ENCODE data around the gene F12. TPM values are rescaled to one million over a fixed set of nuclear protein-coding genes. Genes with fewer than 3 reads are reported as not detected.

F12 gene
- total RNA-seq, 1 experiment from 2014 or later: 10.0 TPM

DNA sequence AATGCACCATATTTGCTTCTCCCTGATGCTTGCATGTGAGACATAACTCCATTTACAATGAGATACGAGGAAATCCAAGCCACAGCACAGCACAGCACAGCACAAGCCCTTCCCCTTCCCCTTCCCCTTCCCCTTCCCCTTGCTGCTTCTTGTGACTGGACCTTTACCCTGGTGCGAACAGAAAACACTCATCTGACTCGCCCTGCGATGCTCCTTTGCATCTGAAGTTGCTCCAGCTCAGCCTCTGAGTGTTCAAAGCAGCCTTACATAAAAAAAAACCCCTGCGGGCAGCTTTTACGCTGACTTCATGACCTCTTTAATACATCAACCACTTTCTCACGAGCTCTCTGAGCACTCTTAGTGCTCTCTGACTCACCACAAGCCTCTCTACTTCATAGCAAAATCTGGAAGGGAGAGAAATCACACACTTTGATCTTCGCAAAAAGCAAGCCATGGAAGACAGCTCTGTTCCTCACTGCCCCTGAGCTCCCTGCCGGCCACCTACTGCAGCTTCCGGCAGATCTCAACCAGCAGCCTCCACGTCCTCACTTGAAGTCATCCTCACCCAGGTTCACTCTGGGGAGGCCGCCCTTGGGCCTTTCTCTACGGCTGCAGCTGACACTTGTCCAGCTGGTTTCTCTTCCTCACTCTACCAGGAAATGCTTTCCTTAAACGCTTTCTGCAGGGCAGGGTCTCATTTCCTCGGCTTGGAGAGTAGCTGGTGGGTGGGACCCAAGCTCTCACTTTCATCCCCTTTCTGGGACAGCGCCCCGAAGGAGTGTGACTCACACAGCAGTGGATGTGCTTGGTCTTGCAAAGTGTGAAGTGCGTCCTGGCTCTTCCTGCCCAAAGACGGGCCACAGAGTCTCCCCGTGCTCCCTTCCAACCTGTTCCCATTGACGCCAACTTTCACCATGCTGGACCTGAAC lies 19.9 kb downstream of the F12 start (continued):
- TF ChIP-seq, protein P1, sequence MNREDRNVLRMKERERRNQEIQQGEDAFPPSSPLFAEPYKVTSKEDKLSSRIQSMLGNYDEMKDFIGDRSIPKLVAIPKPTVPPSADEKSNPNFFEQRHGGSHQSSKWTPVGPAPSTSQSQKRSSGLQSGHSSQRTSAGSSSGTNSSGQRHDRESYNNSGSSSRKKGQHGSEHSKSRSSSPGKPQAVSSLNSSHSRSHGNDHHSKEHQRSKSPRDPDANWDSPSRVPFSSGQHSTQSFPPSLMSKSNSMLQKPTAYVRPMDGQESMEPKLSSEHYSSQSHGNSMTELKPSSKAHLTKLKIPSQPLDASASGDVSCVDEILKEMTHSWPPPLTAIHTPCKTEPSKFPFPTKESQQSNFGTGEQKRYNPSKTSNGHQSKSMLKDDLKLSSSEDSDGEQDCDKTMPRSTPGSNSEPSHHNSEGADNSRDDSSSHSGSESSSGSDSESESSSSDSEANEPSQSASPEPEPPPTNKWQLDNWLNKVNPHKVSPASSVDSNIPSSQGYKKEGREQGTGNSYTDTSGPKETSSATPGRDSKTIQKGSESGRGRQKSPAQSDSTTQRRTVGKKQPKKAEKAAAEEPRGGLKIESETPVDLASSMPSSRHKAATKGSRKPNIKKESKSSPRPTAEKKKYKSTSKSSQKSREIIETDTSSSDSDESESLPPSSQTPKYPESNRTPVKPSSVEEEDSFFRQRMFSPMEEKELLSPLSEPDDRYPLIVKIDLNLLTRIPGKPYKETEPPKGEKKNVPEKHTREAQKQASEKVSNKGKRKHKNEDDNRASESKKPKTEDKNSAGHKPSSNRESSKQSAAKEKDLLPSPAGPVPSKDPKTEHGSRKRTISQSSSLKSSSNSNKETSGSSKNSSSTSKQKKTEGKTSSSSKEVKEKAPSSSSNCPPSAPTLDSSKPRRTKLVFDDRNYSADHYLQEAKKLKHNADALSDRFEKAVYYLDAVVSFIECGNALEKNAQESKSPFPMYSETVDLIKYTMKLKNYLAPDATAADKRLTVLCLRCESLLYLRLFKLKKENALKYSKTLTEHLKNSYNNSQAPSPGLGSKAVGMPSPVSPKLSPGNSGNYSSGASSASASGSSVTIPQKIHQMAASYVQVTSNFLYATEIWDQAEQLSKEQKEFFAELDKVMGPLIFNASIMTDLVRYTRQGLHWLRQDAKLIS (CRISPR knock-in tag; IDR thresholded peaks at IDR 0.05; ENCODE audit: borderline replicate concordance): no peak
- no peak for TF ChIP-seq CREB1 (CRISPR knock-in tag; IDR thresholded peaks at IDR 0.05)
- no peak for TF ChIP-seq EMX1 (CRISPR knock-in tag; IDR thresholded peaks at IDR 0.05)
- TF ChIP-seq GTF2I (CRISPR knock-in tag; conservative IDR thresholded peaks at IDR 0.05): no peak
- no peak for TF ChIP-seq ZNF232 (CRISPR knock-in tag; IDR thresholded peaks at IDR 0.05)

DNA sequence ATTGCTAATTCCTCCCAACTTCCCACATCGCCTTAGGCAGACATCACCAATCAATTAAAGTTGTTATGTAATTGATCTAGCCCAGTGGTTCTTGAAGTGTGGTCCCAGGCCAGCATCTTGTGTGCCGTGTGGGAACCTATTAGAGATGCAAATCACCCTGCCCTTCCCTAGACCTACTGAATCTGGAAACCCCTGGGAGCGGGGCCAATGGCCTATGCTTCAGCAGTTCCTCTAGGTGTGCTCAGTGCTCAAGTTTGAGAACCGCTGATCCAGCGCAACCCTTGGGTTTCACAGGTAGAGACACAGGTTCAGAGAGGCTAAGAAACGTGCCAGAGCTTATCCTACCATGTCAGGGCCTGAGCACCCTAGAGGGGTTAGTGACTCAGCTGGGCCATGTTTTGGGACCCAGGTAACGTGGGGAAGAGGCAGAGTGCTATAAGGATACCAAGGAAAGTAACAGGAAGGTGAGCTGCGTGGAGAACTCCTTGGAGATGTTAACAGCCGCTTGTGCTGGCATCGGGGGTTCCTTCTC lies 20.8 kb downstream of the F12 start:
- H3K4me3 Mint-ChIP-seq: no peak overlapping the region
- CTCF ChIA-PET: interaction anchor here (1.1 to 9.6 kb wide), 10 partner anchors 9 to 113 kb away, joined by 4 to 216 read pairs (median 69); partner anchors contain the start of genes GRK6, PFN3 and PRR7
- peaks cover 26% of the 10 kb centered on the region for H3K4me1 Mint-ChIP-seq
- H3K27me3 Mint-ChIP-seq (ENCODE audit: low read depth): peaks cover 32% of the 10 kb centered on the region
- H3K9me3 Mint-ChIP-seq: no peaks in the 10 kb centered on the region
- H3K27ac Mint-ChIP-seq: no peak overlapping the region
- POLR2A ChIA-PET: interaction anchor here (1.5 to 1.7 kb wide), 2 partner anchors 18 to 66 kb away, joined by 4 to 5 read pairs; no protein-coding TSS in a partner anchor
- ATAC-seq (no peak), DNase-seq (ENCODE audit: low spot score) (no peak)
- H3K36me3 Mint-ChIP-seq: no peaks in the 10 kb centered on the region
- TF ChIP-seq, protein P2, sequence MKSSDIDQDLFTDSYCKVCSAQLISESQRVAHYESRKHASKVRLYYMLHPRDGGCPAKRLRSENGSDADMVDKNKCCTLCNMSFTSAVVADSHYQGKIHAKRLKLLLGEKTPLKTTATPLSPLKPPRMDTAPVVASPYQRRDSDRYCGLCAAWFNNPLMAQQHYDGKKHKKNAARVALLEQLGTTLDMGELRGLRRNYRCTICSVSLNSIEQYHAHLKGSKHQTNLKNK (CRISPR knock-in tag; IDR thresholded peaks at IDR 0.05): no peak
- TF ChIP-seq, protein P3, sequence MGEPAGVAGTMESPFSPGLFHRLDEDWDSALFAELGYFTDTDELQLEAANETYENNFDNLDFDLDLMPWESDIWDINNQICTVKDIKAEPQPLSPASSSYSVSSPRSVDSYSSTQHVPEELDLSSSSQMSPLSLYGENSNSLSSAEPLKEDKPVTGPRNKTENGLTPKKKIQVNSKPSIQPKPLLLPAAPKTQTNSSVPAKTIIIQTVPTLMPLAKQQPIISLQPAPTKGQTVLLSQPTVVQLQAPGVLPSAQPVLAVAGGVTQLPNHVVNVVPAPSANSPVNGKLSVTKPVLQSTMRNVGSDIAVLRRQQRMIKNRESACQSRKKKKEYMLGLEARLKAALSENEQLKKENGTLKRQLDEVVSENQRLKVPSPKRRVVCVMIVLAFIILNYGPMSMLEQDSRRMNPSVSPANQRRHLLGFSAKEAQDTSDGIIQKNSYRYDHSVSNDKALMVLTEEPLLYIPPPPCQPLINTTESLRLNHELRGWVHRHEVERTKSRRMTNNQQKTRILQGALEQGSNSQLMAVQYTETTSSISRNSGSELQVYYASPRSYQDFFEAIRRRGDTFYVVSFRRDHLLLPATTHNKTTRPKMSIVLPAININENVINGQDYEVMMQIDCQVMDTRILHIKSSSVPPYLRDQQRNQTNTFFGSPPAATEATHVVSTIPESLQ (CRISPR knock-in tag; IDR thresholded peaks at IDR 0.05): no peak
- TF ChIP-seq, protein P4, sequence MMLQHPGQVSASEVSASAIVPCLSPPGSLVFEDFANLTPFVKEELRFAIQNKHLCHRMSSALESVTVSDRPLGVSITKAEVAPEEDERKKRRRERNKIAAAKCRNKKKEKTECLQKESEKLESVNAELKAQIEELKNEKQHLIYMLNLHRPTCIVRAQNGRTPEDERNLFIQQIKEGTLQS (CRISPR knock-in tag; conservative IDR thresholded peaks at IDR 0.05): no peak

DNA sequence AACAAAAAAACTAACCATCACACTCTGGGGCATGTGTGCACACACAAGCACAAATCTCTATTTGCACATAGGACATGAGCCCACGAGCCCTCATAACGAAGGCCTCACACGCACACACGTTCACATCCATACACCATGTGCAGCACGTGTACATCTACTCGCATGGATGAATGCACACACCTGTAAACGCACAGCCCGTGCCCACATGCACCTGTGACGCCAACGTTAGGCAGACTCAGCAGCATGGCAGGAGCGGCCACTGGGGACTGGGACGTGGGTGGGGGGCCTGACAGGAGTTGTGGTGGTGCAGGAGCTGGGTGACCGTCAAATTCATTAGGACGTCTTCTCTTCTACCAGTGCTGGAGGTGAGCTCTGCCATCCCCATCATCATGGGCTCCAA lies 22.0 kb downstream of the F12 start:
- ATAC-seq (no peak), DNase-seq (ENCODE audit: low spot score) (no peak)
- Mint-ChIP-seq H3K9me3 (no peaks in the 10 kb centered on the region), H3K27ac (no peak overlapping the region), H3K4me3 (no peak overlapping the region), H3K4me1 (peaks cover 28% of the 10 kb centered on the region), H3K36me3 (no peaks in the 10 kb centered on the region), H3K27me3 (ENCODE audit: low read depth) (peaks cover 36% of the 10 kb centered on the region)
- ChIA-PET CTCF (interaction anchor here (6.2 to 9.6 kb wide), 2 partner anchors 16 kb away, joined by 130 to 202 read pairs; partner anchors contain the start of gene PFN3), POLR2A (interaction anchor here (1.5 kb wide), 1 partner anchor 17 kb away, joined by 4 read pairs; no protein-coding TSS in a partner anchor)
- TF ChIP-seq, protein P5, sequence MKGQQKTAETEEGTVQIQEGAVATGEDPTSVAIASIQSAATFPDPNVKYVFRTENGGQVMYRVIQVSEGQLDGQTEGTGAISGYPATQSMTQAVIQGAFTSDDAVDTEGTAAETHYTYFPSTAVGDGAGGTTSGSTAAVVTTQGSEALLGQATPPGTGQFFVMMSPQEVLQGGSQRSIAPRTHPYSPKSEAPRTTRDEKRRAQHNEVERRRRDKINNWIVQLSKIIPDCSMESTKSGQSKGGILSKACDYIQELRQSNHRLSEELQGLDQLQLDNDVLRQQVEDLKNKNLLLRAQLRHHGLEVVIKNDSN (CRISPR knock-in tag; IDR thresholded peaks at IDR 0.05): no peak
- TF ChIP-seq, protein P6, sequence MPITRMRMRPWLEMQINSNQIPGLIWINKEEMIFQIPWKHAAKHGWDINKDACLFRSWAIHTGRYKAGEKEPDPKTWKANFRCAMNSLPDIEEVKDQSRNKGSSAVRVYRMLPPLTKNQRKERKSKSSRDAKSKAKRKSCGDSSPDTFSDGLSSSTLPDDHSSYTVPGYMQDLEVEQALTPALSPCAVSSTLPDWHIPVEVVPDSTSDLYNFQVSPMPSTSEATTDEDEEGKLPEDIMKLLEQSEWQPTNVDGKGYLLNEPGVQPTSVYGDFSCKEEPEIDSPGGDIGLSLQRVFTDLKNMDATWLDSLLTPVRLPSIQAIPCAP (CRISPR knock-in tag; IDR thresholded peaks at IDR 0.05): no peak
- TF ChIP-seq, protein P7, sequence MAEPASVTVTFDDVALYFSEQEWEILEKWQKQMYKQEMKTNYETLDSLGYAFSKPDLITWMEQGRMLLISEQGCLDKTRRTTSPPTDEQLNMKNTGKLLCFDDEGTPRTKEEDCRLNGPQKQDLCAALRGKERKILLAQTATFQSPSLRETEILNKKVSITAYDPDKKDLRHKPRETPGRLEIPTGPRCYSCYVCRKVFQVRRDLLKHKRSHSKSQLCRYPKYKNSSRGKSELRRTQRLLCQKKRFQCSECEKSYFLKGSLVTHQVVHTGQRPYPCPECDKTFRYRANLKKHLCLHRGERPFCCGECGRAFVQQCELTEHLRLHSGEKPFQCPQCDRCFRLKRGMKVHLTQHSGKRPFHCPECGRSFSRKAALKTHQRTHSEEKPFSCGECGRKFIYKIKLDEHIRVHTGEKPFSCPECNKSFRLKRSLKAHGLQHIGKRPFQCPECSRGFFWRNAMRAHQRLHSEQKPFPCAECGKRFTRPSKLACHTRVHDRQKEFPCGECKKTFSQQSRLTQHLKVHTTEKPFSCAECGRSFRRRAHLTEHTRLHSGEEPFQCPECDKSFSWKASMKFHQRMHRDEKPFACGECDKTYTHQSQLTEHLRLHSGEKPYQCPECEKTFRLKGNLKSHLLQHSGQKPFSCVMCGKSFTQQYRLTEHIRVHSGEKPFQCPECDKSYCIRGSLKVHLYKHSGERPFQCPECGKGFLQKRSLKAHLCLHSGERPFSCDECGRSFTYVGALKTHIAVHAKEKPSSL (CRISPR knock-in tag; conservative IDR thresholded peaks at IDR 0.05): no peak
- TF ChIP-seq, protein P8, sequence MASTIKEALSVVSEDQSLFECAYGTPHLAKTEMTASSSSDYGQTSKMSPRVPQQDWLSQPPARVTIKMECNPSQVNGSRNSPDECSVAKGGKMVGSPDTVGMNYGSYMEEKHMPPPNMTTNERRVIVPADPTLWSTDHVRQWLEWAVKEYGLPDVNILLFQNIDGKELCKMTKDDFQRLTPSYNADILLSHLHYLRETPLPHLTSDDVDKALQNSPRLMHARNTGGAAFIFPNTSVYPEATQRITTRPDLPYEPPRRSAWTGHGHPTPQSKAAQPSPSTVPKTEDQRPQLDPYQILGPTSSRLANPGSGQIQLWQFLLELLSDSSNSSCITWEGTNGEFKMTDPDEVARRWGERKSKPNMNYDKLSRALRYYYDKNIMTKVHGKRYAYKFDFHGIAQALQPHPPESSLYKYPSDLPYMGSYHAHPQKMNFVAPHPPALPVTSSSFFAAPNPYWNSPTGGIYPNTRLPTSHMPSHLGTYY (CRISPR knock-in tag; IDR thresholded peaks at IDR 0.05): no peak
- no peak for TF ChIP-seq SMAD3 (CRISPR knock-in tag; IDR thresholded peaks at IDR 0.05; ENCODE audit: borderline replicate concordance)

Measured in WTC11 (cell line).